Measurements from ENCODE around the gene NEK11.

NEK11 gene

DNA sequence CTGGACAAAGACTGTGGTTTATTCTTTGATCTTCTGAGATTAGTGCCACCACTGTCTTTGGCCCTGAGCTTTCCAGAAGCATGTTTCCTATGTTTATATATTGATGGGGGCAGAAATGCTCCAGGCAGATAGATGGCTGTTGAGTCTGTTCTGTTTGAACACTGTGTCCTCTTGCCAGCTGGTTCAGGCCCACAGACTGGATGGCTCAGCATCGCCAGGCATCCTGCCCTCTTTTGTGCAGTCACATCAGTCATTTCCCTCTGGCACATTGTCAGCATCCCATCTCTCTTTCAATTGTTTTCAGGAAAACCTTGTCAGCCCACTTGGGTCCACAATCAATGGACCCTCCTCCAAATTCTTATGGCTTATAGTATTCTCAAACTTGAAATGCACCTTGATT lies 141.2 kb downstream of the NEK11 start:
- TF ChIP-seq, protein P1, sequence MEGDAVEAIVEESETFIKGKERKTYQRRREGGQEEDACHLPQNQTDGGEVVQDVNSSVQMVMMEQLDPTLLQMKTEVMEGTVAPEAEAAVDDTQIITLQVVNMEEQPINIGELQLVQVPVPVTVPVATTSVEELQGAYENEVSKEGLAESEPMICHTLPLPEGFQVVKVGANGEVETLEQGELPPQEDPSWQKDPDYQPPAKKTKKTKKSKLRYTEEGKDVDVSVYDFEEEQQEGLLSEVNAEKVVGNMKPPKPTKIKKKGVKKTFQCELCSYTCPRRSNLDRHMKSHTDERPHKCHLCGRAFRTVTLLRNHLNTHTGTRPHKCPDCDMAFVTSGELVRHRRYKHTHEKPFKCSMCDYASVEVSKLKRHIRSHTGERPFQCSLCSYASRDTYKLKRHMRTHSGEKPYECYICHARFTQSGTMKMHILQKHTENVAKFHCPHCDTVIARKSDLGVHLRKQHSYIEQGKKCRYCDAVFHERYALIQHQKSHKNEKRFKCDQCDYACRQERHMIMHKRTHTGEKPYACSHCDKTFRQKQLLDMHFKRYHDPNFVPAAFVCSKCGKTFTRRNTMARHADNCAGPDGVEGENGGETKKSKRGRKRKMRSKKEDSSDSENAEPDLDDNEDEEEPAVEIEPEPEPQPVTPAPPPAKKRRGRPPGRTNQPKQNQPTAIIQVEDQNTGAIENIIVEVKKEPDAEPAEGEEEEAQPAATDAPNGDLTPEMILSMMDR (conservative IDR thresholded peaks at IDR 0.05; ENCODE audit: low read depth), result no peak
- POLR2A ChIA-PET (ENCODE audit: low non-redundant PET), result no interaction called here
- no peak overlapping the region for H3K27ac ChIP-seq
- no peak for DNase-seq (ENCODE audit: low spot score)
- CTCF ChIA-PET, result interaction anchor here (0.7 kb wide), 1 partner anchor 20 kb away, joined by 7 read pairs; no protein-coding TSS in a partner anchor

DNA sequence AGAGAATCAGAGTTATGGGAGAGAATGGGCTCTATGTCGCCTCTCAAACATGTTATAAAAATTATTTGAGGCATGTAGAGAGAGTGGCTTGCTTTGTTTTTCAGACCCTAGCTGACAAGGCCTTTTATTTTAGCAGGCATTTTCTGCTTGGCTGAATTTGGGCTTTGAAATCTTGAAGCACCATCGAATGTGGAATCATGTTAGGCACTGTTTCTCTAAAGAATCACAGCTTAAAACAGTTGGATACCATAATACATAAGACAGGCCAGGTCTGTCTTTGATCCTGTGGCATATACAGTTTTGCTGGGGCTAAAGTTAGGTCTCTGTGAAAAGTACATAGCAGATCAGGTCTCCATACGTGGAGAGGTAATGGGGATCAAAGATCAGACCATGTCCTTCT lies 142.7 kb downstream of the NEK11 start:
- TF ChIP-seq, protein P1 (conservative IDR thresholded peaks at IDR 0.05; ENCODE audit: low read depth), result no peak
- POLR2A ChIA-PET (ENCODE audit: low non-redundant PET), result no interaction called here
- no peak overlapping the region for H3K27ac ChIP-seq
- no peak for DNase-seq (ENCODE audit: low spot score)
- CTCF ChIA-PET, result no interaction called here

DNA sequence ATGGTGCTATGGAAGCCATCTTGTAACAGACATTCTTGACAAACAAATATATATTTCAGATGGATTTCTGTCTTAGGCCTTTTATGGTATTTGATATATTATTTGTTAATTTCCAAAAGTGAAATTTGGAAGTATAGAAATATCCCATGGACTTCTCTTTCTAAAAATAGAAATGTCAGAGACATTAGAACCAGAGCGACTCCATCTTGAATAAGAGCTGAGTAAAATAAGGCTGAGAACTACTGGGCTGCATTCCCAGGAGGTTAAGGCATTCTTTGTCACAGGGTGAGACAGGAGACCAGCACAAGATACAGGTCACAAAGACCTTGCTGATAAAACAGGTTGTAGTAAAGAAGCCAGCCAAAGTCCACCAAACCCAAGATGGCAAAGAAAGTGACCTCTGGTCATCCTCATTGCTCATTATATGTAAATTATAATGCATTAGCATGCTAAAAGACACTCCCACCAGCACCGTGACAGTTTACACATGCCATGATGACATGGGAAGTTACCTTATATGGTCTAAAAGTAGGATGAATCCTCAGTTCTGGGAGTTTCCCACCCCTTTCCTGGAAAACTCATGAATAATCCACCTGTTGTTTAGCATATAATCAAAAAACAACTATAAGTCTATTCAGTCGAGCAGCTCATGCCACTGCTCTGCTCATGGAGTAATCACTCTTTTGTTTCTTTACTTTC lies 146.0 kb downstream of the NEK11 start:
- CTCF ChIA-PET, result no interaction called here
- POLR2A ChIA-PET (ENCODE audit: low non-redundant PET), result no interaction called here
- TF ChIP-seq, protein P1 (conservative IDR thresholded peaks at IDR 0.05; ENCODE audit: low read depth), result no peak
- no peak overlapping the region for H3K27ac ChIP-seq
- no peak for DNase-seq (ENCODE audit: low spot score)

DNA sequence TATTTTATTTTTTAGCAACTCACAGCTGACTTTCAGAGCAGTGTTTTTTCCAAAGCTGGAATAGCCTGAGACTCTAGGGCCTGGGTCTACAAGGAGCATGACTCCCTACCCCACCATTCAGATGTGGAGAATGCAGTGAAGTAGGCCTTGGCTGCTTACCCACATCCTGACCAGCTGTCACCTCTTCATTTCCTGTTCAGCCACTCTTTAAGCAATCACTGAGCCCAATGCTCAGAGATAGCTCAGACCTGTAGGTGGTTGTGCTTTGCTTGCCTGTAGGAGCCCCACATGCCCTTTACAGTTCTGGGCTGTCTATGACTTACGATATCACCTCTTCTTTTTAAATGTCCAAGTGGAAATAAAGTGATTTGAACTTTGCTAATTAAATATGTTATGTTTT lies 148.1 kb downstream of the NEK11 start:
- POLR2A ChIA-PET (ENCODE audit: low non-redundant PET), result no interaction called here
- CTCF ChIA-PET, result no interaction called here
- no peak overlapping the region for H3K27ac ChIP-seq
- no peak for DNase-seq (ENCODE audit: low spot score)
- TF ChIP-seq, protein P1 (conservative IDR thresholded peaks at IDR 0.05; ENCODE audit: low read depth), result no peak

DNA sequence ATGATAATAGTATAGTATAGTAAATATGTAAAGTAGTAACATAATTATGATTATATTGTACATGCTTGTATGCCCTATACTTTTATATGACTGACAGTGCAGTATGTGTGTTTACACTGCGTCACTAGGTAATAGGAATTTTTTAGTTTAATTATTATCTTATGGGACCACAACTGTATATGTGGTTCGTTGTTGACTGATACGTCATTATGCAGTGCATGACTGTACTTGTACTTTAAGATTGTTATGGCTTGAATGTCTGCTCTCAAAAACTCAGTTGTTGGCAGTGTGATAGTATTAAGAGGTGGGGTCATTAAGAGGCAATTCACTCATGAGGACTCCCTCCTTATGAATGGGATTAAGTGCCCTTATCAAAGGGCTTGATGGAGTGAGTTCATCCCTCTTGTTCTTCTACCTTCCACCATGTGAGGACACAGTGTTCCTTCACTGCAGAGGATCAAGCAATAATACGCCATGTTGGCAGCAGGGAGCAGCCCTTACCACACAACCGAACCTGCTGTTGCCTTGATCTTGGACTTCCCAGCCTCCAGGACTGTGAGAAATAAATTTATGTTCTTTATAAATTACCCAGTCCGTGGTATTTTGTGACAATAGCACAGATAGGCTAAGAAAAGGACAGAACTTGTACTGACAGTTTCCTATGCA lies 152.2 kb downstream of the NEK11 start:
- DNase-seq (ENCODE audit: low spot score), result no peak
- TF ChIP-seq, protein P1 (conservative IDR thresholded peaks at IDR 0.05; ENCODE audit: low read depth), result no peak
- ChIA-PET POLR2A (ENCODE audit: low non-redundant PET) (no interaction called here), CTCF (no interaction called here)
- no peak overlapping the region for H3K27ac ChIP-seq

DNA sequence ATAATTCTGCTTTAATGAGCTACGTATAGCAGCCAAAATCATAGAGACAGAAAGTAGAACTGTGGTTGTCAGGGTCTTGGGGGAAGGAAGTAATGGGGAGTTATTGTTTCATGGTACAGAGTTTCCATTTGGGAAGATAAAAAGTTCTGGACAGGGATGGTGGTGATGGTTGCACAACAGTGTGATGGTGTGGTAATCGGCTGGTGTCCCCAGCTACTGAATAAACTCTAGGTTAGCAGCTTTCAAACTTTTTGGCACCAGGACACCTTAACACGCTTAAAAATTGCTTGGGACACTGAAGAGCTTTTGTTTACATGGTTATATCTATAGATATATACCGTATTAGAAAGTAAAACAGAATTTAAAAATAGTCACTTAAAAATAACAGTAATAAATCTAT lies 166.0 kb downstream of the NEK11 start:
- no peak overlapping the region for H3K27ac ChIP-seq
- TF ChIP-seq, protein P1 (conservative IDR thresholded peaks at IDR 0.05; ENCODE audit: low read depth), result no peak
- CTCF ChIA-PET, result no interaction called here
- DNase-seq (ENCODE audit: low spot score), result no peak
- POLR2A ChIA-PET (ENCODE audit: low non-redundant PET), result no interaction called here

Measured in RWPE1 (cell line).